IMR-90 (cell line): ENCODE data around the gene MYOF. TPM values are rescaled to one million over a fixed set of nuclear protein-coding genes. Genes with fewer than 3 reads are reported as not detected.

ENCODE experiments used
- ATAC-seq: fragments of 200-7000 bp; cut with Tn5 transposase; 2 replicates; pipeline ENCODE4 v1.9.1; 2020; ENCODE audit warnings: low read depth, mild to moderate bottlenecking, moderate library complexity
- BruUV-seq: library from RNA; stranded (reverse); fragments of 400-500 nt; replicated peaks from 2 replicates; lab custom pipeline; 2021; lab: Mats Ljungman, UMichigan
- CTCF ChIA-PET: fragments of 300-600 bp; formaldehyde crosslinking; extraction: SDS; loops from one replicate; lab custom pipeline; 2021; ENCODE audit warnings: antibody characterized with exemption; lab: Yijun Ruan, JAX
- POLR2A ChIA-PET: fragments of 300-600 bp; sonication (Branson Sonifier 250); formaldehyde crosslinking; loops from one replicate; lab custom pipeline; 2022; ENCODE audit warnings: antibody characterized with exemption; ENCODE audit not compliant: unreplicated experiment; lab: Charles Lee
- DNase-seq: peaks from one replicate; pipeline ENCODE4 v3.0.0; 2013
- H2AFZ ChIP-seq: replicated peaks from 2 replicates; pipeline ENCODE3; 2013; ENCODE audit warnings: low read length, mild to moderate bottlenecking; ENCODE audit not compliant: poor library complexity
- H2AK5ac ChIP-seq: 2 replicates; pipeline ENCODE4 v1.6.1; 2013; ENCODE audit warnings: low read depth, low read length, inconsistent platforms
- H2AK9ac ChIP-seq: replicated peaks from 2 replicates; pipeline ENCODE3; 2013; ENCODE audit warnings: mild to moderate bottlenecking, low read depth, low read length, moderate library complexity; ENCODE audit not compliant: poor library complexity
- H2BK120ac ChIP-seq: 2 replicates; pipeline ENCODE4 v1.6.1; 2013; ENCODE audit warnings: low read depth, low read length, inconsistent platforms
- H2BK15ac ChIP-seq: 3 replicates; pipeline ENCODE4 v1.6.1; 2013; ENCODE audit warnings: low read depth, low read length, inconsistent platforms
- H2BK20ac ChIP-seq: 2 replicates; pipeline ENCODE4 v1.6.1; 2013; ENCODE audit warnings: low read depth, mild to moderate bottlenecking, inconsistent platforms, low read length, moderate library complexity
- H2BK5ac ChIP-seq: 2 replicates; pipeline ENCODE4 v1.6.1; 2013; ENCODE audit warnings: mild to moderate bottlenecking, low read depth, low read length, inconsistent platforms; ENCODE audit not compliant: poor library complexity, severe bottlenecking
- H3K14ac ChIP-seq: replicated peaks from 2 replicates; pipeline ENCODE4 v1.6.1; 2013; ENCODE audit warnings: low read depth, low read length, inconsistent platforms
- H3K18ac ChIP-seq: 2 replicates; pipeline ENCODE4 v1.6.1; 2013; ENCODE audit warnings: low read depth, low read length, control low read depth
- H3K23ac ChIP-seq: 2 replicates; pipeline ENCODE4 v1.6.1; 2013; ENCODE audit warnings: low read depth, low read length, inconsistent platforms
- H3K27ac ChIP-seq: 2 replicates; pipeline ENCODE4 v1.5.1; 2013; ENCODE audit warnings: mild to moderate bottlenecking, control low read depth, low read length; ENCODE audit not compliant: insufficient read depth
- H3K27me3 ChIP-seq: 2 replicates; pipeline ENCODE4 v1.6.1; 2013; ENCODE audit warnings: low read length; ENCODE audit not compliant: control insufficient read depth, insufficient read depth
- H3K36me3 ChIP-seq: 2 replicates; pipeline ENCODE4 v1.6.1; 2013; ENCODE audit warnings: low read length, mixed read lengths; ENCODE audit not compliant: control insufficient read depth, insufficient read depth
- H3K4ac ChIP-seq: 2 replicates; pipeline ENCODE4 v1.6.1; 2013; ENCODE audit warnings: low read depth, low read length, inconsistent platforms
- H3K4me1 ChIP-seq: 2 replicates; pipeline ENCODE4 v1.6.1; 2013; ENCODE audit warnings: low read length, mixed read lengths; ENCODE audit not compliant: control insufficient read depth, insufficient read depth
- H3K4me2 ChIP-seq: 2 replicates; pipeline ENCODE4 v1.6.1; 2013; ENCODE audit warnings: low read depth, mild to moderate bottlenecking, control low read depth, low read length, moderate library complexity
- H3K4me3 ChIP-seq: 2 replicates; pipeline ENCODE4 v1.5.1; 2013; ENCODE audit warnings: low read depth, mild to moderate bottlenecking, control low read depth, low read length, moderate library complexity; ENCODE audit not compliant: insufficient read depth
- H3K56ac ChIP-seq: 2 replicates; pipeline ENCODE4 v1.6.1; 2013; ENCODE audit warnings: low read length, inconsistent platforms; ENCODE audit not compliant: insufficient read depth; ENCODE audit errors: extremely low read depth
- H3K79me1 ChIP-seq, 2 experiments: 2 replicates each; pipeline ENCODE4 v1.6.1; 2013; ENCODE audit warnings: low read length in 2 of 2, inconsistent platforms in 1 of 2, low read depth in 1 of 2
- H3K9ac ChIP-seq: 2 replicates; pipeline ENCODE4 v1.6.1; 2013; ENCODE audit warnings: low read depth, low read length, control low read depth
- H3K9me1 ChIP-seq: 2 replicates; pipeline ENCODE4 v1.6.1; 2013; ENCODE audit warnings: low read length, inconsistent platforms; ENCODE audit not compliant: insufficient read depth
- H3K9me3 ChIP-seq: 2 replicates; pipeline ENCODE4 v1.6.1; 2013; ENCODE audit warnings: low read length; ENCODE audit not compliant: control insufficient read depth, insufficient read depth
- H4K20me1 ChIP-seq: 2 replicates; pipeline ENCODE4 v1.6.1; 2013; ENCODE audit warnings: low read length, inconsistent platforms; ENCODE audit not compliant: insufficient read depth
- H4K5ac ChIP-seq: 2 replicates; pipeline ENCODE4 v1.6.1; 2013; ENCODE audit warnings: mild to moderate bottlenecking, low read depth, low read length, control low read depth
- H4K8ac ChIP-seq, 2 experiments: 2 replicates each; pipeline ENCODE4 v1.6.1; 2013; ENCODE audit warnings: low read depth in 2 of 2, low read length in 2 of 2, control low read depth in 1 of 2, inconsistent platforms in 1 of 2
- H4K91ac ChIP-seq: 2 replicates; pipeline ENCODE4 v1.6.1; 2013; ENCODE audit warnings: low read depth, low read length, inconsistent platforms; ENCODE audit not compliant: insufficient read depth
- BHLHE40 ChIP-seq: fragments of 150-350 bp; IDR thresholded peaks from 2 replicates; pipeline ENCODE4 v1.6.1; 2016; ENCODE audit warnings: mild to moderate bottlenecking, low read depth, low read length
- POLR2A ChIP-seq: IDR thresholded peaks from 2 replicates; pipeline ENCODE4 v1.6.1; 2012; ENCODE audit warnings: mild to moderate bottlenecking, low read depth, low read length
- WGBS, 2 experiments: methylation state at CpG; one replicate each; pipeline versions ENCODE4 v1.1.5 to v1.1.7; 2013; ENCODE audit warnings: missing lambda C conversion rate in 2 of 2; ENCODE audit not compliant: insufficient read length in 1 of 2; ENCODE audit errors: extremely low coverage in 2 of 2; 5-methylcytosine and 5-hydroxymethylcytosine counted together
- dilution Hi-C: fragments of 300-500 bp; cut with HindIII; formaldehyde crosslinking; loops from one replicate; pipeline ENCODE4 v1.14.3; 2018; ENCODE audit warnings: low sequenced_read_pairs; ENCODE audit not compliant: unreplicated experiment
- in situ Hi-C: fragments of 300-500 bp; cut with MboI; formaldehyde crosslinking; loops from 3 replicates; pipeline ENCODE4 v1.14.3; 2019; ENCODE audit warnings: low sequenced_read_pairs, inconsistent platforms, mixed read lengths
- intact Hi-C: fragments of 100-400 bp; cut with micrococcal nuclease; formaldehyde crosslinking; loops from 2 replicates; pipeline ENCODE4 v1.10.0; 2022
- polyA plus RNA-seq, 3 experiments: library from polyadenylated mRNA; depleted of rRNA; stranded (reverse); fragments of >200 nt; gene quantifications; 2 replicates each; pipeline ENCODE4 v1.2.3, GENCODE V29; 2012; ENCODE audit warnings: low replicate concordance in 1 of 3
- total RNA-seq: library from RNA; depleted of rRNA; stranded (reverse); fragments of >200 nt; gene quantifications from 2 replicates; pipeline ENCODE4 v1.2.3, GENCODE V29; 2012

Gene MYOF
- total and polyA plus RNA-seq, 2 of the 4 experiments (the other 2 are of a cell fraction), result 221 to 281 TPM

GRCh38 chr10:93385345-93385744 is 96.8 kb downstream of the MYOF start:
- H3K4ac ChIP-seq, result peak overlapping the region; percentile 93
- H3K4me2 ChIP-seq, result no peak overlapping the region
- no peak overlapping the region for H3K9ac ChIP-seq
- H2BK120ac ChIP-seq, result peak overlapping the region; percentile 22
- H2AK5ac ChIP-seq, result peak overlapping the region; percentile 97; the same call in 1 of the 2 replicates
- H2AFZ ChIP-seq, result no peak overlapping the region
- no peak overlapping the region for H3K18ac ChIP-seq
- TF ChIP-seq BHLHE40, result no peak
- no peak for TF ChIP-seq POLR2A
- H3K79me1 ChIP-seq, result peaks cover 44 to 77% of the 10 kb centered on the region in 2 experiments
- peak overlapping the region; percentile 57; the same call in 1 of the 2 replicates for H2BK20ac ChIP-seq
- peak overlapping the region; percentile 92 for H2BK5ac ChIP-seq
- in situ Hi-C loops, result no loop called here
- no peak overlapping the region for H3K56ac ChIP-seq
- no CpG with 5 or more reads among the region's 2 CpGs for WGBS, 2 experiments
- peak overlapping the region; percentile 97; the same call in 1 of the 2 replicates for H3K23ac ChIP-seq
- BruUV-seq, result no TSS peak
- no peaks in the 10 kb centered on the region for H3K27me3 ChIP-seq
- H3K4me1 ChIP-seq, result peaks cover 22% of the 10 kb centered on the region
- dilution Hi-C loops, result no loop called here
- H4K20me1 ChIP-seq, result peaks cover 4% of the 10 kb centered on the region; the same call in 1 of the 2 replicates
- no peaks in the 10 kb centered on the region for H3K9me3 ChIP-seq
- H3K4me3 ChIP-seq, result no peak overlapping the region
- peaks cover 42% of the 10 kb centered on the region for H3K36me3 ChIP-seq
- H2AK9ac ChIP-seq, result peak overlapping the region; percentile 33
- H3K9me1 ChIP-seq, result peaks cover 39% of the 10 kb centered on the region
- peak overlapping the region; percentile 95 for H3K14ac ChIP-seq
- peak overlapping the region; percentile 73; the same call in 1 of the 2 replicates for H4K91ac ChIP-seq
- DNase-seq (no peak), ATAC-seq (no peak)
- H3K27ac ChIP-seq, result no peak overlapping the region
- intact Hi-C loops, result no loop called here
- no peak overlapping the region; the same call in 1 of the 2 replicates for H4K5ac ChIP-seq
- peak overlapping the region in 1 of 2 experiments; percentile 68; a peak in 2 of 4 replicates for H4K8ac ChIP-seq
- ChIA-PET POLR2A (no interaction called here), CTCF (interaction anchor here (0.6 kb wide), 2 partner anchors 52 to 56 kb away, joined by 3 to 4 read pairs; no protein-coding TSS in a partner anchor)
- H2BK15ac ChIP-seq, result no peak overlapping the region; the same call in 2 of the 3 replicates
